Stimulated activated CD8-positive, alpha-beta memory T cell treated with anti-CD3 and anti-CD28 coated beads, Interleukin-4, amount 100 ng/mL, for 24 hours (primary cell): ENCODE measurements around the gene RCAN1.
"Not testable (repeated sequence)": the region's sequence is repeated elsewhere in the genome, so short reads cannot be mapped to it uniquely, and the experiment has no call there.

Source experiments
- DNase-seq: peaks from one replicate; pipeline ENCODE4 v3.0.0-alpha.2; 2020; ENCODE audit warnings: low read depth

The RCAN1 gene

DNA sequence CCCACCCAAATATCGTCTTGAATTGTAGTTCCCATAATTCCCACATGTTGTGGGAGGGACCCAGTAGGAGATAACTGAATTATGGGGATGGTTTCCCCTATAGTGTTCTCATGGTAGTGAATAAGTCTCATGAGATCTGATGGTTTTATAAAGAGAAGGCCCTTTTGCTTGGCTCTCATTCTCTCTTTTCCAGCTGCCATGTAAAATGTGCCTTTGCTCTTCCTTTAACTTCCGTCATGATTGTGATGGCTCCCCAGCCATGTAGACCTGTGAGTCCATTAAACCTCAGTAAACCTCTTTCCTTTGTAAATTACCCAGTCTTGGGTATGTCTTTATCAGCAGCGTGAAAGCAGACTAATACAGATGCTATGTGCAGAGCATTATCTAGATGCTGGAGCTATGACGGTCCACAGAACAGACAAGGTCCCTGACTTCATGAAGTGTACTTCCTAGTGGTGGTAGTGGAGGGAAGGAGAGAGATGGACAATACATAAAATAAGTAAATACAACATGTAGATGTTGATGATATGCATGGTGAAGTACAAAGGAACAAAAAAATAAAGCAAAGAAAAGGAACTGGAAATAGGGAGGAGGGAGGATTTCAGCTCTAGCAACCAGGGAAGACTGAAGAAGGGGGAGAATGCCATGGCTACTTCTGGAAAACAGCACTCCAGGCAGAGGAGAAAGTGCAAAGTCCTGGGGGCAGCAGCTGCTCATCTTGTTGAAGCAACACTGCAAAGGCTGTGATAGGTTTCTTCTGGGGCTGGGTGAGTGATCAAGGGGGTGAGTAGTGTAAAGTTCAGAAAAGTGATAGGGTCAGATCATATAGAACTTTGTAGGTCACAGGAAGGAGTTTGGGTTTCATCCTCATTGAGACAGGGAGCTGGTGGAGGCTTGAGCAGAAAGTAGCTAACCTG lies 6.8 kb upstream of the RCAN1 start:
- DNase-seq = no peak

DNA sequence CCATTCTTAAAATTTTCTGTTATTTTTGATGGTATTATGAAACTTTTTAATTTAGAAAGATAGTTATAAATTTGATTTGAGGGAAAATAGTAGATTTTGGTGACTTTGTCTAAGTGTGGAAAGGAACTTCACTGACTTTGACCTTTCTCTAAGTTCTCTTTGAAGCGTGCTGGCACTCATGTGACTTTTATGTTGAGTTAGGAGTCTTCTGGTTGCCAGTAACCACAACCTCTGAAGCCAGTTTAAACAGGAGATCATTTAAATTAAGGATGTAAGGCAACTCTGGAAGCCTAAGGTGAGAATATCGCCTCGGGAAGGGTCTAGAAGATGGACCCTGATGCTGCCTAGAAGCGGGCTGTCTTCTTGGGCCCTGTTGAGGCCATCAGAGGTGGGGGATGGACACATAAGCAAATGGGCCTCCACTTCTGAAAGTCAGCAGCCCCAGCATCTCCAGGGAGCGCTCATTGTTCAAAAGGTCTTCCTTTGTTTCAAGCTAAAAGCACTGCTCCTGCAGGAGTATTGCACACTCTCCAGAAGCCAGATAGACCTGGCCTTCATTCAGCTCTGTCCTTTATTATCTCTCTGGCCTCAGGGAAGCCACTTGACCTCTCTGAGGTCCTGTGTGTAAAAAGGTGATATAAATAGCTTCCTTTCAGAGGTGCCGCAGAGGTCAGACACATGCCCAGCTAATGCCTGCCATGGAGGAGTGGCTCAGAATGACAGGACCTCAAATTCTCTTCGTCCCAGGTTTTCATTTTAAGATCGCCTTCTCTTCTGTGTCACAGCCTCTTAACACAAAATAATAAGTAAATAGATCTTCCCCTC lies 5.1 kb upstream of the RCAN1 start:
- no peak for DNase-seq

DNA sequence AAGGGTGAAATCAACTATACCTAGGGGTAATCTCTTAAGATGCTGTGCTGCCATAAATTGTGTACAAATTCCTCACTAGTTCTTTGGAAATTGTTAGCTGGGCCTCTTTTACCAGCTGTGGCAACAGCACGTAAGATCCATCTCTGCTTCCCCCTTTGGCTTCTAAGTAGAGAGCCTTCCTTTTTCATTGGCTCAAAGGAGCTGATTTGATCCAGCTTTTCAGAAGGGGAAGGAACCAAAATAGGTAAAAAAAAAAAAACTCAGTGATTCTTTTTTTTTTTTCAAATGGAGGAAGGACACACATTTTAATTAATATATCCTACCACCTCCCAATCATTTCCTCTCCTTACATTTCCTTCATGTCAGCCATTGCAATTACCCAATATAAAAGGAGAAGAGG lies 4.0 kb upstream of the RCAN1 start:
- no peak for DNase-seq

DNA sequence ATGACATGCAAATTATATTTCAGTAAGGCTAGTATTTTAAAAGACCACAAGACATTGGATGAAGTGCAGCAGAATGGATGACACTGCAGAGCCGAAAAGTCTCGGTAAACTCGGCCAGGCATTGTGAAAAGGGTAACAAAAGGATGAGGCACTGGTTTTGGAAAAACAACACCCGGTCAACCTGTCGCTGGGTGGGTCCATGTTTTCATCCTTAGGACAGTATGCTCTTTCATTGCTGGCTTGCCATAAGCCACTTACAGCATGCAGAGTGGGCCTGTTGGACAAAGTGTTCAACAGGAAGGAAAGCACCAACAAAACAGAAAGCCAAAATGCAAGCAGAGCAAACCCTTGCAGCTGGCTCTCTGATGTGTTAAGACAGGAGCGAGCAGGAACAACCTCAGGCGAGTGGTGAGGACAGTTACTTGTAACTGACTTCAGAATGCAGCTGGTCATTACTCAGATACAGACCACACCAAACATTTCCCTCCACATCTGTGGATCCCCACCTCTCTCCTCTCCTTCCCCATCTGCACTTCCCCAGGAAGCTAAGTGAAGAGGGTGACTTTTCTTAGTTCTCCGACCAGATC lies 2.9 kb upstream of the RCAN1 start:
- no peak for DNase-seq

DNA sequence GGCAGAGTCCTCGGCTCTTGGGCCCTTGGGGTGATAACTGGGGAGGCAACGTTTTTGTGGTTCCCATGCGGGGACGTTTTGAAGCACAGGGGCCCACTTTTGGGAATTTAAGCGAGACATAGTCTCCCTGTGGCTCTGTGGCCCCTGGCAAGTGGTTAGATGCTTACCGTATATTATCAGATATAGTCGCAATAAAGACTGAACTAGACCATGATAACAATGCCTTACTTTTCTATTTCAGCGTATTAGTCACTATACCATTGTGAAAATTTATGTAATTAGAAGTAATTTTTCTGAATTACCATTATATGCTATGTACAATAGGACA lies 538 bp upstream of the RCAN1 start:
- no peak for DNase-seq

DNA sequence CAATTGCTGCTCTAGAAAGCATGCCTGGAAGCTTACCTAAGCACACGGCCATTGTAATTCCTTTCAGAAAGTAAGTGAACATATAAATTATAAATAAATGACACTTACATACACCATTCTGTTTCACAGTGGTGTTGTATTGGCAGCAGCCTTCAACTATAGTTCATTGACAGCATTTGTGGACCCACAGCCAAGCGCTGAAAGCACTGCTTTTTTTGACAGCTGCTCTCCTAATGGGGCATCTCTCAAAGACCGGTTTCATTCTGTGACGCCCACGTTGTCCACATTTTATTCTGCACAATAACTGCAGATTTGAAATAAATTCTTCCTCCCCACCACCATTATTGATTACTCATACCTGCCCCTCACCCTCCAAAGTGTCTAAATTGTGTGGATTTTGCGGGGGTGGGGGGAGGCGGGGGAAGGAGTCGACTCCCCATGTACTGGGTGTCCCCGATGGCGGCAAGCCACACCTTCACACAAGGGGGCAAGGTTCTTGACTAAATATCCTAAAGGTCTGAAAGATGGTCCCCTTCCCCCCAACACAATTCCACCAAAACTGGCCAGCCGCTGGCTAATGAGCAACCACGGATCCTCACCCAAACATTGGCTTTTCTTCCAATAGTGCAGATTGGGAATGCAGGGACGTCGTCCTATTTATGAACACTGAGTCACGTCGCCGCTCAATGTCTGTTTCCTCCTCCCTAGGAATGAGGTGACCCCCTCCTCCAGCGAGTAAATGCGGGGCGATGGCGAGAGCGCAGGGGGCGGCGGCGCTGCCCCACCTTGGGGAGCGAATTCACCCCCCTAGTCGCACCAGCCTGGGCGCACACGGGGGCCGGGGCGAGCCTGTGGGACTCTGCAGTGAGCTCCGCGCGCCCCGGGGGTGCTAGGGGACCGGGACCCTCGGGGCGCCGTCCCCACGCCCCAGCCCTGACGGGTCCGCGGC lies 960 bp downstream of the RCAN1 start:
- DNase-seq = no peak

DNA sequence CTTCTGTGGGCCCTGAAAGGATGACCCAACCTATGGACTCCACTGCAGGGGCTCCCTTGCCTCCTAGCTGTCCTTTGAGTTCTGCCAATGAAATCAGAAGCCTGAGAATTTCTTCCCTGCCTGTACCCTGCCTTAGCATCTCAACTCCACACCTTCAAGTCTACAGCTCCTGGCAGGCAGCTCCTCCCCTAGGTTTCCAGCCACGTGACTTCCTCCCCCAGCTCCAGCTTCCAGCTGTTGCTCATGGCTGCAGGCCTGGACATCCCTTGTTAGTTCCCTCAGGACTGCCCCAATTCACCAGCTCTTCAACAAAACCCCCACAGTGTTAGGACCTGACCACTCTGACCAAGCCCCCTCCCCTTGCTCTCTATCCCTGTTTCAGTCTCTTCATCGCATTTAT lies 2.4 kb downstream of the RCAN1 start:
- DNase-seq = no peak

DNA sequence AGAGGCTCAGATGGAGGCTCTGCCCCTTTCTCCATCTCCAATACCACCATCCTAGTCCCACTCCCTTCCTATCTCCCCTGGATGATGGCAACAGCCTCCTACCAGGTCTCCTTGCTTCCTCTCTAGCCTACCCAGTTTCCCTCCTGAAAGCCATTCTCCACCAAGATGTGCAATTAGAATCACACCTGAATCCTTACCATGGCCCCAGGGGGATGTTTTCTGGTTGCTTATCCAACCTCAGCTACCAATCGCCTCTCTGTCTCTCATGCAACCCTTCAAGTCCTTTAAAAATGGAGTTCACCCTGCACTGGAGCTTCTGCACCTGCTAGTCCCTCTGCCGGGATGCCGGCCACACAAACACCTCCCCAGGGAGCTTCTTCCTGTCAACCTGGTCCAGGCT lies 2.9 kb downstream of the RCAN1 start:
- no peak for DNase-seq

DNA sequence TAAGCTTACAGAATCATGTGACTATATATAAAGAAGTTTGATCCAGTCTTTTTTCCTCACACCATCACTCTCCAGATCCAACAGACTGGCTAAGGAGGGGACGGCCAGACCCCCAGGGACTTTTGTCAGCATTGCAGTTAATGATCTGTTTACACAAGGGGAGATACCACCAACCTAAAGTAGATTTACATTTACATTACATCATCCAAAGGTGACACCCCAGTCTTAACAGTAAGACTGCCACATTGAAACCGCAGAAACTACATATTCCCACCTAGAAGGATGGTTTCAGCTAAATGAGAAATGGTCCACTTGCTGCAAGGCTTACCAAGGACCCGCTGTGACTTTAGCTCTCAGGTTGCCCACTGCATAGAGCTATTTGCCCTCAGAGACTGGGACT lies 3.4 kb downstream of the RCAN1 start:
- no peak for DNase-seq

DNA sequence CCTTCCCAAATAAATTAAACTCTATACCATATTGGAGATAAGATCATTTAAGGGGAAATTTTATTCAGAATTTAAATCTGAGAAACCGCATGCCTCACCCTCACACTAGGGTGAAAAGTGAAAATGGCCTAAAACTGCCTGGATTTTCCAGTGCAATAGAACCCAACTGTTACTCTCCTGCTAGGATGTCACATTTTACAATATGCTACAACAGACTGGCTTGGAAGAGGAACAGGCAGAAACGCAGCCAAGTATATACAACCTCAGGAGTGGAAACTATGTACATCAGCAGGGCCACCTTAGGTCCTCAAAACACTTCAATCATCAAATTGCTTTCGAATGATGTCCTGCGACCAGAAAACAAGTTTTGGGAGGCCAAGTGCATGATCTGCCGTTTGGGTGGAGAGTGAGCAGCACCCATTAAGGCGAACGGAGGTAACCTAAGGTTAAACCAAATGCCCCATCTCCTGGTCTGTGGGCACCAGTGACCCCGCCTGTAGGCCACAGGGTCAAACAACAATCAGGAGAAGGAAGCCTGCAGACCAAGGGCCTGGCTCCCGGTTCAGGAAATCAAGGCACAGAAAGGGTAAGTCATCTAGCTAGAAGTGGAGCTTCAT lies 4.9 kb downstream of the RCAN1 start:
- no peak for DNase-seq

DNA sequence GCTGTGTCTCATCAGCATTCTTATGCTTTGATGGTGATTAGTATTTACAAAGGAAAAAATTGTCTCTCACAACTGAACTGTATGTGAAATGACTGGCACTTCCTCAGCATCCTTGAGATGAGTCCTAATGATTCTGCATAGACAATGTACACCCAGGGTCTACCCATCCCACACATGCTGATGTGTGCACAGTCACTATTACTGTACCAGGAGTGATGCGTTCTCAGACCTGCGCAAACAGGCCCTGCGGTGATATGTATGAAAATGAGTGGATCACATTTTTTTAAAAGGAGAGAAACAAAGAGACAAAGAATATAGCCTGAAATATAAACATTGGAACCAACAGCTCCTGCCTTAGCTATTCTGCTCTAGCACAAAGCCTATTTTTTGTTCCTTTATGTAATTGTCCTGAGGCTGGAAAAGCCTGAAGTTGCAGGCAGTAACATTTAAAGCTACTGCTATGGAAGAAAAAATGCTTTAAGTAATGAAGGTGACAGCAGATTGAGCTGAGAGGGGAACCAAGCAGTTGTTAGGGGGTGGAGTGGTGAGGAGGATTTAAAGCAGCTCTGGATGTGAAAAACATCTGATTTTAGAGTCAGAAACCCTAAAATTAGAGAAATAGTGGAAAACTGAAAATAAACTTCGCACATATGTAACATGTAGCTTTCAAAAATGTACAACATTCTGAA lies 5.5 kb downstream of the RCAN1 start:
- no peak for DNase-seq

DNA sequence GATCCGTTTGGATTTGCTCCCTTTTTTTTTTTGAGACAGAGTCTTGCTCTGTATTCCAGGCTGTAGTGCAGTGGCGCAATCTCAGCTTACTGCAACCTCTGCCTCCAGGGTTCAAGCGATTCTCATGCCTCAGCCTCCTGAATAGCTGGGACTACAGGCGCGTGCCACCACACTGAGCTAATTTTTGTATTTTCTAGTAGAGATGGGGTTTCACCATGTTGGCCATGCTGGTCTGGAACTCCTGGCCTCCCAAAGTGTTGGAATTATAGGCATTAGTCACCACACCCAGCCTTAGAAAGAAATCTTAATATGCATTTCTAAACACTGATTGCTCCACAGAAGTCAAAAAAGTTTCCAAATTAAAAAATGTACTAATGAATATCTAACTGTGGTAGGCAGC lies 7.5 kb downstream of the RCAN1 start:
- DNase-seq = not testable (repeated sequence)

DNA sequence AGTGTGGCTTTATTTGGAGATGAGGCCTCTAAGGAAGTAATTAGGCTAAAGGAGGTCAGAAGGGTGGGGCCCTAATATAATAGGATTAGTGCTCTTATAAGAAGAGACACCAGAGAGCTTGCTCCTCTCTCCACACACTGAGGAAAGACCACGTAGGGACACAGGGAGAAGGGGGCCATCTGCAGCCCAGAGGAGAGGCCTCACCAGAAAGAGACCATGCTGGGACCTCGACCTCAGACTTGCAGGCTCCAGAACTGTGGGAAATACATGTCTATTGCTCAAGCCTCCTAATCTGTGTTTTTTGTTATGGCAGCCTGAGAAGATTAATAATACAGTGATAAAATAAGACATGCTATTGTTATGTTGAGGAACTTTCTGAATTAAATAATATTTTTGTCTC lies 8.3 kb downstream of the RCAN1 start:
- DNase-seq = no peak

DNA sequence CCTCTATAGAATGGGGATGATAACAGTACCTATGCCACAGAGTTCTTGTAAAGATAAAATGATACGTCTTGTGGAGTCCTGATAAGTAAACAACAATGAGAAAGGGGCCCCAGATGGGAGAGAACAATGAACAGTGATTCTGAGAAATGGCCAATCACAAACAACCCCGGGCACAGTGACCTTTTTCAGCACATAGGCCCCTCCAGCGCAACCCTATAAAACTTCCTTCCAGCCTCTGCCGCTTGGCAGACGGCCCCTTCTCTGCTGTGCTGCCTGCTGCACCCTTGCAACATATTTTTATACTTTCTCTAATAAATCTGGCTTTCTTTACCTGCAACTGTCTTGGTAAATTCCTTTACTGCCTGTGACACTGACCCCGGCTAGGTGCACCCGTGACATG lies 8.9 kb downstream of the RCAN1 start:
- no peak for DNase-seq

DNA sequence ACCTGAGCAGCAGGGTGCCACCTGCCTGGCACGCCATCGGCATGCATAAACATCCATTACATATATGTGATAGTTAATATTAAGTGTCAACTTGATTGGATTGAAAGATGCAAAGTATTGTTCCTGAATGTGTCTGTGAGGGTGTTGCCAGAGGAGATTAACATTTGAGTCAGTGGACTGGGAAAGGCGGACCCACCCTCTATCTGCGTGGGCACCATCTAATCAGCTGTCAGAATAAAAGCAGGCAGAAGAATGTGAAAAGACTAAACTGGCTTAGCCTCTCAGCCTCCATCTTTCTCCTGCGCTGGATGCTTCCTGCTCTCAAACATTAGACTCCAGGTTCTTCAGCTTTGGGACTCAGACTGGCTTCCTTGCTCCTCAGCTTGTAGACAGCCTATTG lies 10.0 kb downstream of the RCAN1 start:
- DNase-seq = not testable (repeated sequence)

DNA sequence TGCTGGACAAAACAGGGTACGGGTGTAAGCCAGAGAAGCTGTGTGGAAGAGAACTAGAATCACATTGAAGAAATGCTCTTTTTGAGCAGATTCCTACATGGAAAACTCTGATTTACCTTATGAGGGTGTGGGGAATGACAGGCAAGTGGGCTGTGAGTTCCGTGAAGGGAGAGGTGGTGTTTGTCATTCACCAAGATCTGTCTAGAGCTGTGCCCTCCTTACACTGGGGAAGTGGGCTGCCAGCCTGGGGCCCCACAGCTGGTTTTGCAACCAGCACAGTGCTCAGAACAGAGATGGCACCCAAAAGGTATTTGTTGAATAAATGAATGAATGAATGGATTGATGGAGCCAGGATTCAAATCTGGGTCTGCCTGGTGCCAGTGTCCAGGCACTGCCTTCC lies 10.4 kb downstream of the RCAN1 start:
- DNase-seq = no peak

DNA sequence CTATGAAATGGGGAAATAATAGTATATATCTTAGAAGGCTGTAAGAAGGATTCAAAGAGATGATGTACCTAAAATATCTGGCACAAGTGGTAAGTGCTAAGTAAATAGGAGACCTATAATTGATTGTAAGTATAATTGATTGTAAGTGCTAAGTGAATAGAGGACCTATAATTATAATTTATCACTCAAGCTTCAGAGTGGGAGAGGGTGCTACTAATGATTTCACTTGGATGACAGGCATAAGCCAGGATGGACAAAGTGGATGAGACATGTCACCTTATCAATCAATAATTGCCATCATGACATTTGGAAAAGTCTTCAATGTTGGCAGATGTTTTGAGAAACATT lies 11.2 kb downstream of the RCAN1 start:
- DNase-seq = no peak

DNA sequence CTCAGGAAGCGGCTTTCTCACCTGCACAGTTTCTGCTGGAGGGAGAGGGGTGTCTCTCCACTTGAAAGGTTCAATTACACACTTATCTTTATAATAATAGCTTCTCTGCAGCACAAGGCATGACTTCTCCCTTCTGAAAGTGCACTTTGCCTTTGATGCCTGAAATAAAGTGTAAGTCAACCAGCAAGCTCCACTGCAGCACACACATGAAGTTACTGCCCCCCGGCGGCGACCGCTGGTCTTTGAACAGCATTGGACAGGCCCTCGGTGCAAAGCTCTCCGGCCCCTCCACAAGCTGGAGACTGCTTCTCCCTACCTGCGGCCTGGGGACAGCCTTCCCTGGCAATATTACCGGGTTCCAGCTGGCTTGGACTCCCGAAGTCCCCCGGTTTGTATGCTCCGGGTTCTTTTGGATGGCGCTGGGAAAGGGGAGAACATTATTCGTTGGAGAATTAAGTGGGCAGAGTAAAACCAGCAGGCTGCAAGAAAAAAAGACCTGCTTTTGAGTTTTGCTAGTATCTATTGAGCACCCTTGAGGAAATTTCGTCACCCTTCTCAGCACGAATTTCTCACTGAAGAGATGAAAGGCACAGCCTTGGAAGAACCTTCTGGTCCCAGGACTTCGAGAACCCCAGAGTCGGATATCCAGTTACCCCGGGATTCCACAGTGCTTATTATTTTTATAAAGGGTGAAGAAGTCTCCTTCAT lies 11.8 kb downstream of the RCAN1 start:
- DNase-seq = peak; percentile 44

DNA sequence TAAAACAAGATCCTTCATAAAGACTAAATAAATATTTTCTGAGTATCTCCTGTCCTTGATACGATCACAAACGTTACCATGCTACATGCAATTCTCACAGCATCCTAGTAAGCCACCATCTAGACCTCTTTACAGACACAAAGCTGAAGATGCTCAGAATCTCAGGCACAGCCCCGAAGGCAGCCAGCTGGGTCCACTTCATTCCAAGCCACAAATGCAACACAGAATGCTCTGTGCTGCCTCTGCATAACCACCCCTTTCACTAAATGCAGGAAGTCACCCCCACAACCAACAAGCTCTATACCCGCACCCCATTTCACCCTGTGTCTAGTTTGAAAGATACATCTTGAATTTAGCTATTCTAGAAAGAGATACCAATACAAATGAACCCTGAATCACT lies 12.9 kb downstream of the RCAN1 start:
- DNase-seq = no peak

DNA sequence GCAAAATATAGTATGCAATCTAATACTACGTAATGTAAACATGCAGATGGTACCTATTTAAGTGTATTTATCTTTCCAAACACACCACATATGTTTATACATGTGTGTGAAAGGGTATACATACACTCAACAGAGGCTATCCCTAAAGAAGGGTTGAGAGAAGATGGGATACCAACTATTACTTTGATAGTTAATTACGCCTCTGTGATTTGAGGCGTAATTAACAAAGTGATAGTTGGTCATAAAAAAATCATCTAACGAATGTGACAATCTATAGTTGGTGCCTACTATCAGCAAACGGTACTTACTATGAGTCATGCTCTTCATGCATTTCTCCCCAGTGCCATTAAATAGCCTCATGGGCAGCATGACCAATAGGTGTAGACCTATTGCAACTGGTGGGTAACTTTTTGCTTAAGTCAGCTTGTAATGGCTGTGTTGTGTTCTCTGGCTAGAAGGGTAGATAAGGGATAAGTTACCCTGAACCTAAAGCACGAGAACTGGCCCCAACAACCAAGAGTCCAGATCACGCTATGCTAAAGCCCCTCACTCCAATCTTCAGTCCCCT lies 15.3 kb downstream of the RCAN1 start:
- no peak for DNase-seq
